KMS-11 (cell line): ENCODE data around the gene ADISSP.

Experiments
- H2AFZ ChIP-seq: fragments of 200-600 bp; sonication (generic); 2 replicates; pipeline ENCODE4 v1.6.1; 2016; ENCODE audit warnings: antibody characterized with exemption, mixed run types, low read depth
- H3K27ac ChIP-seq: fragments of 200-600 bp; sonication (generic); 2 replicates; pipeline ENCODE4 v1.6.1; 2016; ENCODE audit warnings: mild to moderate bottlenecking, mixed run types
- H3K27me3 ChIP-seq: fragments of 200-600 bp; sonication (generic); 2 replicates; pipeline ENCODE4 v1.6.1; 2017; ENCODE audit warnings: mild to moderate bottlenecking, low read depth, mixed run types, moderate library complexity; ENCODE audit not compliant: insufficient read depth
- H3K36me3 ChIP-seq: fragments of 200-600 bp; sonication (generic); 2 replicates; pipeline ENCODE4 v1.6.1; 2017; ENCODE audit warnings: mild to moderate bottlenecking, mixed run types; ENCODE audit not compliant: insufficient read depth
- H3K4me1 ChIP-seq: fragments of 200-600 bp; sonication (generic); 2 replicates; pipeline ENCODE4 v1.6.1; 2016; ENCODE audit warnings: mild to moderate bottlenecking, low read depth, mixed run types; ENCODE audit not compliant: poor library complexity, severe bottlenecking
- H3K4me2 ChIP-seq: fragments of 200-600 bp; sonication (generic); 2 replicates; pipeline ENCODE4 v1.7.0; 2016; ENCODE audit warnings: mild to moderate bottlenecking, mixed run types
- H3K4me3 ChIP-seq: fragments of 200-600 bp; sonication (generic); IDR thresholded peaks from 2 replicates; pipeline ENCODE4 v1.6.1; 2017; ENCODE audit warnings: low read depth, low read length, mixed read lengths; ENCODE audit not compliant: insufficient read depth
- H3K79me2 ChIP-seq: fragments of 200-600 bp; sonication (generic); 2 replicates; pipeline ENCODE4 v1.6.1; 2016; ENCODE audit warnings: low read depth, mixed run types; ENCODE audit not compliant: insufficient read depth
- H3K9ac ChIP-seq: fragments of 200-600 bp; sonication (generic); 2 replicates; pipeline ENCODE4 v1.6.1; 2016; ENCODE audit warnings: mild to moderate bottlenecking, mixed run types
- H4K20me1 ChIP-seq: fragments of 200-600 bp; sonication (generic); 2 replicates; pipeline ENCODE4 v1.6.1; 2016; ENCODE audit warnings: mild to moderate bottlenecking, mixed run types; ENCODE audit not compliant: insufficient read depth
- TF ChIP-seq, protein P1 (sequence below): fragments of 200-600 bp; sonication (generic); conservative IDR thresholded peaks from 2 replicates; pipeline ENCODE4 v1.6.1; 2017; ENCODE audit warnings: low read depth, mild to moderate bottlenecking, antibody characterized with exemption, low read length, moderate library complexity, mixed read lengths

The ADISSP gene

DNA sequence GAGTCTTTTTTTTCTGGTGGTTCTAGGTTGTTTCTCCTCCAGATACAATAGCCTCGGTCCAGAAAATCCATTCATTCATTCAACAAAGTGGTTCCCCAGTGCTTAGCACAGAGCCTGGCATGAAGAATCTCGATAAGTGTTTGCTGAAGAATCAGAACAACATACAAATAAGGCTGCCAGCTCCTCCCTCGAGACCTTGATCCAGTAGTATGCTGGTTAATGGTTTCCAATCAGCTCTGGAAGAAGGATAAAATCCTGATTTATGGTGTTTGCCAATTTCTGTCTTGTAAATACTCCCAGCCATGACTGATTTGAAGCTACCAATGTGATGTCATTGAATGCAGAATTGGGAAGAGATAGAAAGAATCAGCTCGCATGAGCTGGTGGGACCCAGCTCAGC lies 31.8 kb downstream of the ADISSP start:
- no peak overlapping the region for H3K9ac ChIP-seq
- no peak overlapping the region for H3K4me2 ChIP-seq
- H3K4me1 ChIP-seq, result no peaks in the 10 kb centered on the region
- no peak overlapping the region for H2AFZ ChIP-seq
- no peaks in the 10 kb centered on the region for H3K27me3 ChIP-seq
- H3K4me3 ChIP-seq, result no peak overlapping the region
- H3K27ac ChIP-seq, result no peak overlapping the region
- H3K79me2 ChIP-seq, result no peaks in the 10 kb centered on the region
- no peaks in the 10 kb centered on the region for H3K36me3 ChIP-seq
- H4K20me1 ChIP-seq, result no peaks in the 10 kb centered on the region
- TF ChIP-seq, protein P1, sequence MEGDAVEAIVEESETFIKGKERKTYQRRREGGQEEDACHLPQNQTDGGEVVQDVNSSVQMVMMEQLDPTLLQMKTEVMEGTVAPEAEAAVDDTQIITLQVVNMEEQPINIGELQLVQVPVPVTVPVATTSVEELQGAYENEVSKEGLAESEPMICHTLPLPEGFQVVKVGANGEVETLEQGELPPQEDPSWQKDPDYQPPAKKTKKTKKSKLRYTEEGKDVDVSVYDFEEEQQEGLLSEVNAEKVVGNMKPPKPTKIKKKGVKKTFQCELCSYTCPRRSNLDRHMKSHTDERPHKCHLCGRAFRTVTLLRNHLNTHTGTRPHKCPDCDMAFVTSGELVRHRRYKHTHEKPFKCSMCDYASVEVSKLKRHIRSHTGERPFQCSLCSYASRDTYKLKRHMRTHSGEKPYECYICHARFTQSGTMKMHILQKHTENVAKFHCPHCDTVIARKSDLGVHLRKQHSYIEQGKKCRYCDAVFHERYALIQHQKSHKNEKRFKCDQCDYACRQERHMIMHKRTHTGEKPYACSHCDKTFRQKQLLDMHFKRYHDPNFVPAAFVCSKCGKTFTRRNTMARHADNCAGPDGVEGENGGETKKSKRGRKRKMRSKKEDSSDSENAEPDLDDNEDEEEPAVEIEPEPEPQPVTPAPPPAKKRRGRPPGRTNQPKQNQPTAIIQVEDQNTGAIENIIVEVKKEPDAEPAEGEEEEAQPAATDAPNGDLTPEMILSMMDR, result no peak

- Histone ChIP-seq H3K36me3 (no peaks in the 10 kb centered on the region), H4K20me1 (no peaks in the 10 kb centered on the region), H3K79me2 (no peaks in the 10 kb centered on the region), H2AFZ (no peak overlapping the region), H3K4me1 (no peaks in the 10 kb centered on the region), H3K27ac (no peak overlapping the region), H3K4me2 (no peak overlapping the region), H3K4me3 (no peak overlapping the region), H3K9ac (no peak overlapping the region), H3K27me3 (no peaks in the 10 kb centered on the region)
- TF ChIP-seq, protein P1, result no peak
Measured at GRCh38 chr20:3734111-3734843, 33.3 kb downstream of the ADISSP start.

DNA sequence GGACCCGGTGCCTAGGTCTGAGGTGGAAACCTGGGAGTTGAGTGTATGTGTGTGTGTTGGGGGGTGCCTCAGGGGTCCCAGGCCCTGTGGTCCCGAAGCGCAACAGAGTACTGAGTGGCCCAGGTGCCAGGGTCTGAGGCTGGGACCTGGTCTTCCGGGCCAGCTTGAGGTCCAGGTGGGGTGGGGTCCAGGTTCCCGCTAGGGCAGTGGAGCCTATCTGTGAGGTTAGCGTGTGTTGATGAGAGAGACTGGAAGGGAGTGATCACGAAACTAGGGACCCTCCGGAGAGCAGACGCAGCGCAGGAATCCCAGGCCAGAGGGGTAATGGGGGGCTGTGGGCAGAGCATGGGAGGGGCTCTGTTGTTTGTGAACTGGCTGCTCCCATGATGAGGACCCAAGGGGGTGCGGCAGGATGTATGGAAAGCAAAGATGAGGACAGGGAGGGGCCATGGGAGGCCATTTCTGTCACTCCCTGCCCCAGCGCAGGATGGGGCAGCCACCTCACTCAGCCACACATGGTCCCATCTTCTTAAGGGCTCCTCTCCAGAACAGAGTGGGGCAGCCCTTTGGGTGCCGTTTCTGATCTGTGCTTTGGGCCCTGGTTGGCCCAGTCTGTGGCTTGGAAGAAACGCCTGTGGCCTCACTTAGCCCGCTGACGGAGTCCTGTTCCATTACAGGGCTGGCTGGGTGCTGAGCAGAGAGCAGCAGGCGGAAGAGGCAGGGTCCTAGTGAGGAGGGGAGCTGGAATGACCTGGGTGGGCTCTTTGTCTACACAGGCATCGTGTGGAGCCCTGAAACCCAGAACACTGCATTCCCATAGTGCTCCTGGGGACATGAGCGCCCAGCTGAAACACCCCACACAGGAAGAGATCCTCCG lies 34.2 kb downstream of the ADISSP start:
- Histone ChIP-seq H3K27me3 (no peaks in the 10 kb centered on the region), H4K20me1 (no peaks in the 10 kb centered on the region), H3K79me2 (no peaks in the 10 kb centered on the region), H2AFZ (no peak overlapping the region), H3K4me3 (no peak overlapping the region), H3K4me1 (no peaks in the 10 kb centered on the region), H3K36me3 (no peaks in the 10 kb centered on the region), H3K4me2 (no peak overlapping the region), H3K9ac (no peak overlapping the region), H3K27ac (no peak overlapping the region)
- TF ChIP-seq, protein P1, result no peak

DNA sequence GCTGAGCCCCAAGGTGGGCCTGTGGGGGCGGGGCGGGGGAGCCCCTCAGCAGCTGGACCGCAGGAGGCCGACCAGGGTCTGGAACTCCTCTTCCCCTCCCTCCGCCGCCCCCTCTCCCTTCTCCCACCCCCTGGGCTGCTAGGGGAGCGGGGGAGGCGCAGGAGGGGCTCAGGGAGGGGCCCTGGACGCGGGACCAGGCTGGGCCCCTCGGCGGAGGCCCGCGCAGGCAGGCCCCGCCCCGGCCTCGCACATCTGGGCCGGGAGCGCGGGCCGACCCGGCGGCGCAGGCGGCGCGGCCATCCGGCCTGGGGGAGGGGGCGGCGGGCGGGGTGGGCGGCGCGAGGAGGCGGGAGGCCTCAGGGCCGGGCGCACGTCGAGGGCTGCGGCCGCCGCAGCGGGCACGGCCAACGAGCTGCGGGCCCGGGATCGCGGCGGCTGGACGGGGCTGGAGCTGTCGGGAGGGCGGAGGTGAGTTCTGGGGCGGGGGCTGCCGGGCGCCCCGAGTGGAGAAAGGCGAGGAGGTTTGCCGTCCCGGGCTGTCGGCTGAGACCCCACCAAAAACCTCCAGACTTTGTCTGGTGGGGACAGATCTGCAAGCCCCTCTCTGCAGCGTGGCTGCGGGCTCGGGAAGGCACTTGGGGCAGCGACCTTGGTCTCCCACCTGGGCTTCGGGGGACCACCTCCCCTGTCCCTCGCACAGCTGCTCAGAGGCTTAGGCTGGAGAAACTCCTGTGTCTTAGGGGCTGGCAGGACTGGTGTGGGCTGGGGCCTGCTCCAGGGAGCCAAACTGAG lies 35.0 kb downstream of the ADISSP start, which contains the start of gene HSPA12B:
HSPA12B (plus strand) TSS at position 359 of the 792 bp plus-strand sequence. CDS start 5,990 bp downstream, outside the sequence.
- Histone ChIP-seq H3K9ac (no peak within 1 kb of the TSS), H3K4me1 (no peaks in the 10 kb centered on the region), H3K79me2 (no peaks in the 10 kb centered on the region), H4K20me1 (no peaks in the 10 kb centered on the region), H3K36me3 (no peaks in the 10 kb centered on the region), H3K4me3 (no peak within 1 kb of the TSS), H3K4me2 (no peak within 1 kb of the TSS), H3K27me3 (no peaks in the 10 kb centered on the region), H2AFZ (no peak within 1 kb of the TSS), H3K27ac (no peak within 1 kb of the TSS)
- TF ChIP-seq, protein P1, result no peak
